ENCODE data around the gene OR52B6. TPM values are rescaled to one million over a fixed set of nuclear protein-coding genes. Genes with fewer than 3 reads are reported as not detected.

The OR52B6 gene
- total and polyA plus RNA-seq, 9 donors, result not detected

- DNase-seq, result no peak
- Histone ChIP-seq H3K36me3 (no peaks in the 10 kb centered on the region), H3K27ac (no peak overlapping the region), H3K9me3 (no peaks in the 10 kb centered on the region), H3K4me1 (ENCODE audit: insufficient read depth) (no peaks in the 10 kb centered on the region), H3K4me3 (no peak overlapping the region), H3K27me3 (no peaks in the 10 kb centered on the region)
- intact Hi-C loops (cut with DNase I), result no loop called here
- TF ChIP-seq EP300 (IDR thresholded peaks at IDR 0.05), result no peak
- TF ChIP-seq POLR2A (IDR thresholded peaks at IDR 0.05), result no peak
- TF ChIP-seq CTCF (IDR thresholded peaks at IDR 0.05), result no peak
- WGBS, 3 donors, result 63 to 78% (median 72%) methylated on average over 5 of the region's 5 CpGs
These were observed 25.2 kb downstream of the OR52B6 start for GRCh38 chr11:5605849-5606248.

GRCh38 chr11:5608808-5609207 lies 28.1 kb downstream of the OR52B6 start:
- intact Hi-C loops (cut with DNase I), result no loop called here
- Histone ChIP-seq H3K36me3 (no peaks in the 10 kb centered on the region), H3K4me3 (no peak overlapping the region), H3K27ac (no peak overlapping the region), H3K4me1 (ENCODE audit: insufficient read depth) (no peaks in the 10 kb centered on the region), H3K9me3 (no peaks in the 10 kb centered on the region), H3K27me3 (no peaks in the 10 kb centered on the region)
- DNase-seq, result no peak
- 13 to 19% (median 15%) methylated on average over 6 of the region's 6 CpGs for WGBS, 3 donors
- TF ChIP-seq EP300 (IDR thresholded peaks at IDR 0.05), result no peak
- TF ChIP-seq POLR2A (IDR thresholded peaks at IDR 0.05), result no peak
- no peak for TF ChIP-seq CTCF (IDR thresholded peaks at IDR 0.05)

- Histone ChIP-seq H3K4me1 (ENCODE audit: insufficient read depth) (no peaks in the 10 kb centered on the region), H3K4me3 (no peak overlapping the region), H3K9me3 (no peaks in the 10 kb centered on the region), H3K36me3 (no peaks in the 10 kb centered on the region), H3K27me3 (no peaks in the 10 kb centered on the region), H3K27ac (no peak overlapping the region)
- WGBS, 3 donors, result 90 to 94% (median 93%) methylated on average over 5 of the region's 5 CpGs
- intact Hi-C loops (cut with DNase I), result no loop called here
- TF ChIP-seq POLR2A (IDR thresholded peaks at IDR 0.05) (no peak), EP300 (IDR thresholded peaks at IDR 0.05) (no peak), CTCF (IDR thresholded peaks at IDR 0.05) (no peak)
- DNase-seq, result no peak
These were observed 29.8 kb downstream of the OR52B6 start for GRCh38 chr11:5610446-5610845.

- 94 to 95% (median 95%) methylated on average over 11 of the region's 11 CpGs for WGBS, 3 donors
- intact Hi-C loops (cut with DNase I), result no loop called here
- Histone ChIP-seq H3K36me3 (no peaks in the 10 kb centered on the region), H3K27me3 (no peaks in the 10 kb centered on the region), H3K27ac (no peak overlapping the region), H3K4me1 (ENCODE audit: insufficient read depth) (no peaks in the 10 kb centered on the region), H3K9me3 (no peaks in the 10 kb centered on the region), H3K4me3 (no peak overlapping the region)
- no peak for TF ChIP-seq EP300 (IDR thresholded peaks at IDR 0.05)
- TF ChIP-seq CTCF (IDR thresholded peaks at IDR 0.05), result no peak
- no peak for TF ChIP-seq POLR2A (IDR thresholded peaks at IDR 0.05)
- DNase-seq, result no peak
These were observed 30.9 kb downstream of the OR52B6 start for GRCh38 chr11:5611627-5612026.

- WGBS, 3 donors, result 79 to 85% (median 82%) methylated on average over 3 of the region's 3 CpGs
- Histone ChIP-seq H3K4me1 (ENCODE audit: insufficient read depth) (no peaks in the 10 kb centered on the region), H3K27me3 (no peaks in the 10 kb centered on the region), H3K9me3 (no peaks in the 10 kb centered on the region), H3K36me3 (no peaks in the 10 kb centered on the region), H3K27ac (no peak overlapping the region), H3K4me3 (no peak overlapping the region)
- intact Hi-C loops (cut with DNase I), result no loop called here
- DNase-seq, result no peak
- TF ChIP-seq EP300 (IDR thresholded peaks at IDR 0.05), result no peak
- TF ChIP-seq POLR2A (IDR thresholded peaks at IDR 0.05), result no peak
- no peak for TF ChIP-seq CTCF (IDR thresholded peaks at IDR 0.05)
These were observed 38.1 kb downstream of the OR52B6 start for GRCh38 chr11:5618807-5619206.
